ENCODE results near the gene ZNF80.
"Not testable (repeated sequence)": the region's sequence is repeated elsewhere in the genome, so short reads cannot be mapped to it uniquely, and the experiment has no call there.

The ZNF80 gene

GRCh38 chr3:114237478-114237877 is at the start of gene ZNF80:
Gene ZNF80 (minus strand): TSS chr3:114237578. CDS start chr3:114237074, 504 bp downstream.
- ATAC-seq, result not testable (repeated sequence)

GRCh38 chr3:114286266-114286665 is 48.9 kb upstream of the ZNF80 start:
- no peak for ATAC-seq

- ATAC-seq, result peak; percentile 73 to 74
Observed at GRCh38 chr3:114285648-114286230, 48.4 kb upstream of the ZNF80 start.

DNA sequence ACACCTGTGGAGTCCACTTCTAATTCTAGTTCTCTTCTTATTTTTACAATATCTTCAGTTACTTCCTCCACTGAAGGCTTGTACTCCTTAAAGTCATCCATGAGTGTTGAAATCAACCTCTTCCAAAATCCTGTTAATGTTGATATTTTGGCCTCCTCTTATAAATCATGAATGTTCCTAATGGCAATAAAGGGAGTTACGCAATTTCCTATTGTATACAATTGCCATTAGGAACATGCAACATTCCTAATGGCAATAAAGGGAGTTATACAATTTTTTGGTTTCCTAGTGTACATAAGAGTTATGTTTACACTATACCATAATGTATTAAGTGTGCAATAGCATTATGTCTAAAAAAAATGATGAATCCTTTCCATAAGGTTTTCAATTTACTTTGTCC is 47.3 kb upstream of the ZNF80 start:
- ATAC-seq, result no peak

DNA sequence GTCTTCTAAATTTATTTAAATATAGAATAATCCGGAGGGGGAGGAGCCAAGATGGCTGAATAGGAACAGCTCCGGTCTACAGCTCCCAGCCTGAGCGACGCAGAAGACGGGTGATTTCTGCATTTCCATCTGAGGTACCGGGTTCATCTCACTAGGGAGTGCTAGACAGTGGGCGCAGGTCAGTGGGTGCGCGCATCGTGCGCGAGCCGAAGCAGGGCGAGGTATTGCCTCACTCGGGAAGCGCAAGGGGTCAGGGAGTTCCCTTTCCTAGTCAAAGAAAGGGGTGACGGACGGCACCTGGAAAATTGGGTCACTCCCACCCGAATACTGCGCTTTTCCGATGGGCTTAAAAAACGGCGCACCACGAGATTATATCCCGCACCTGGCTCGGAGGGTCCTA is 39.5 kb upstream of the ZNF80 start:
- not testable (repeated sequence) for ATAC-seq

DNA sequence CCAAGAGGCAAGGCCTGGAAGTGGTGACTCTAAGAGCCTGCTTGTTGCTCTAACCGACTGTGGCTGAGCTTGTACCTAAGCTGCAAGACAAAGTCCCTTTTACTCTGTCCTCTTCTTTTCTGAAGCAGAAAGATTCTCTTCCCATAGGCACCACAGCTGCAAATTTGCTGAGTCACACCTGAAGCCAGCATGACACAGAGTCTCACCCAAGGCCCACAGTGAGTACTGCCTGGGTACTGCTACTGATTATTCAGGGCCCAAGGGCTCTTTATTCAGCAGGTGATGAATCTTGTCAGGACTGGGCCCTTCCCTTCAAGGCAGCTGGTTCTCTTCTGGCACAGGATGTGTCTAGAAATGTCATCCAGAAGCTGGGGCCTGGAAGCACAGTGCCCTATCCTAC is 37.6 kb upstream of the ZNF80 start:
- peak; percentile 78 to 82 for ATAC-seq

DNA sequence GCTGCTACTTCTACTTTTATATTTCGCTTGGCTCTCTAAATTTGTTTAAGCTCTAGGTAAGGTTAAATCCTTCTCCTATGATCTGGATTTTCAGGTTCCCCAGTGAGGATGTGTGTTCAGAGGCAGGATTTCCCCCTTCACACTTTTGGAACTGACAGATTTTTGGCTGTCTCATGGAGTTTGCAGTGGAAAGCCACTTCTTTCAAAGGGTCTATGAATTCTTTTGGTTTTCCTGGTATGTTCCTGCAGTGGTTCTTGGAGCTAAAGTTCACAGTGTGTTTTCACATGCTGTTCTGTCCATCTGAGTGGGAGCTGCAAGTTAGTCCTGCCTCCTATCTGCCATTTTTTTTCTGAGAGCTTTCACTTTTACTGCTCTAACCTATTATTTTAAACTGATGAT is 34.9 kb upstream of the ZNF80 start:
- ATAC-seq, result no peak

DNA sequence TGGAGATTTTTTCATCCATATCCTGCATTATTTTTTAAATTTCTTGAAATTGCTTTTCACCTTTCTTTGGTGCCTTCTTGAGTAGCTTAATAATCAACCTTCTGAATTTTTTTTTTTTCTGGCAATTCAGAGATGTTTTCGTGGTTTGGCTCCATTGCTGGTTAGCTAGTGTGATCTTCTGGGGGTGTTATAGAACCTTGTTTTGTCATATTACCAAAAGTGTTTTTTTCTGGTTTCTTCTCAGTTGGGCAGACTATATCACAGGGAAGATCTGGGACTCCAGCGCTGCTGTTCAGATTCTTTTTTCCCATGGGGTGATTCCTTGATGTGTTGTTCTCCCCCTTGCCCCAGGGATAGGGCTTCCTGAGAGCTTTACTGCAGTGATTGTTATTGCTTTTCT is 32.6 kb upstream of the ZNF80 start:
- no peak for ATAC-seq

DNA sequence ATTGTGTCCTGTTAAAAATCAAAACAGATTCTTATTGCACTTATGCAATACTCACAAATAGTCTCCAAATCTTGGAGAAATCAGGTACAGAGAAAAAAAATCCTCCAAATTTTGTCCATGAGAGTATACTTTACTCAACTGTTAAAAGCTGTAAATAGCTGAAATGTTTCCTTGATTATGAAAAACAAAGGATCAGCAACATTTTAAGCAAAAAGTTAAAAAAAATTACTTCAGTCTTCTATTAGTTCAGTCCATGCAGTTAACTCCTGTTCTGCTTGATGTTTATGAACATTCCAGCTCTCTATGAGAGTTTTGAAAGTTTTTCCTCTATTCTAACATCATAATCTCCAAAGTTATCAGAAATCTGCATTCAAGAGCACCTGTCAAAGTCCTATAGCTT is 22.8 kb upstream of the ZNF80 start:
- no peak for ATAC-seq

DNA sequence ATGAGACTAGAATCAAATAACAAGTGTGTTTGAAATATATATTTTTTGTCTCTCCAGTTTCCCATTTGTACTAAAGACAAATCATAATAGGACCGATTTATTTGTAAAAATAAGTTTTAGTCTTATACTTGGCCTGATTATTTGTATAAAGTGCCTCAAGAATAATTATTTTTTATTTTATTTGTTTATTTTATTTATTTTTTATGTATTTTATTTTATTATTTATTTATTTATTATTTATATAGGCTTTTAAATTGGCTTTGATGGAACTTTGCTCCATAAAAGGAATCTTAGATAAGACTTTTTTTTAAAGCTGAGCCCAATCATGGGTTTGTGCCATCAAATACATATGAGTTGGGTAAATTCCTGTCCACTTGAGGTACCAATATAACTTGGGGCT is 22.2 kb upstream of the ZNF80 start:
- no peak for ATAC-seq

GRCh38 chr3:114253505-114253904 is 16.1 kb upstream of the ZNF80 start:
- peak; percentile 24 to 38 for ATAC-seq

- peak; percentile 28 to 55 for ATAC-seq
Observed at GRCh38 chr3:114252954-114253353, 15.6 kb upstream of the ZNF80 start.

DNA sequence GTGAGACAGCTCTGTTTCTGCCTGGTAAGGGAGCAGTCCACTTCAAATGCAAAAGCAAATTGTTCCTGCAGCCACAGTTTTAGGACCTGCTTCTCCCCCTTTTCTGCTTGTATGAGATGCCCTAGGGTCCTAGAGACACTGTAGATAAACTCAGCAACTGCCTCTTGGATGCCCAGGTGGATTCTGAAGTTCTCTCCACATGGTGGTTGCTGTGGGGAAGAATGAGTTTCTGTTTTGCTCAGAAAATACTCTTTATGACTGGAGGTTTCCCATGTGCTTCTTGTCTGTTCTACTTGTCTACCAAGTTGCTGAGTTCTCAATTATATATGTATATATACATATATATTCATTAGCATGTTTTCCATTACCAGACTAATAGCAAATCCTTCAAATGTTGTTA is 5.6 kb upstream of the ZNF80 start:
- peak; percentile 83 for ATAC-seq

DNA sequence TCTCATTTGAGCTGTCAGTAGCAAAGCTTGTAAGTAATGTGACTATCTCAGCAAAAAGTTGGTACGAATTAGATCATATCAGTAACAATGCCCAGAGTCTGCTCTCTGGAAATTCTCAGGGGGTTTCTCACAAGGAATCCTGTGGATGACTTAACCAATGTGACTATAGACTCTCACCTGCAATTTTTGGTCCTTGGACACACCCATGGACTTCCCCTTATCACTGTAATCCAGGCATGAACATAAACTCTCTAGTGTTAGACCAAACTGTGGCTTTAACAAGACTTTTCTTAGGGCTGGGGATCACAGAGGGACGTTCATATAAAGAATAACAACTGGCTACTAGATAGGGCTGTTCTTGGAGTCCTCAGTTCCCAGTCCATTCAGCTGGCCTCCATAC is 3.9 kb upstream of the ZNF80 start:
- peak; percentile 46 to 50 for ATAC-seq

DNA sequence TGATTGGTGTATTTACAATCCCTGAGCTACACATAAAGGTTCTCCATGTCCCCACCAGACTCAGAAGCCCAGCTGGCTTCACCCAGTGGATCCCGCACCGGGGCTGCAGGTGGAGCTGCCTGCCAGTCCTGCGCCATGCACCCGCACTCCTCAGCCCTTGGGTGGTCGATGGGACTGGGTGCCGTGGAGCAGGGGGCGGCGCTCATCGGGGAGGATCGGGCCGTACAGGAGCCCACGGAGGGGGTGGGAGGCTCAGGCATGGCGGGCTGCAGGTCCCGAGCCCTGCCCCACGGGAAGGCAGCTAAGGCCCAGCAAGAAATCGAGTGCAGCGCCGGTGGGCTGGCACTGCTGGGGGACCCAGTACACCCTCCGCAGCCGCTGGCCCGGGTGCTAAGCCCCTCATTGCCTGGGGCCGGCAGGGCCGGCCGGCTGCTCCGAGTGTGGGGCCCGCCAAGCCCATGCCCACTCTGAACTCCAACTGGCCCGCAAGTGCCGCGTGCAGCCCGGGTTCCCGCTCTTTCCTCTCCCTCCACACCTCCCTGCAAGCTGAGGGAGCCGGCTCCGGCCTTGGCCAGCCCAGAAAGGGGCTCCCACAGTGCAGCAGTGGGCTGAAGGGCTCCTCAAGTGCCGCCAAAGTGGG is 888 bp upstream of the ZNF80 start:
- not testable (repeated sequence) for ATAC-seq

DNA sequence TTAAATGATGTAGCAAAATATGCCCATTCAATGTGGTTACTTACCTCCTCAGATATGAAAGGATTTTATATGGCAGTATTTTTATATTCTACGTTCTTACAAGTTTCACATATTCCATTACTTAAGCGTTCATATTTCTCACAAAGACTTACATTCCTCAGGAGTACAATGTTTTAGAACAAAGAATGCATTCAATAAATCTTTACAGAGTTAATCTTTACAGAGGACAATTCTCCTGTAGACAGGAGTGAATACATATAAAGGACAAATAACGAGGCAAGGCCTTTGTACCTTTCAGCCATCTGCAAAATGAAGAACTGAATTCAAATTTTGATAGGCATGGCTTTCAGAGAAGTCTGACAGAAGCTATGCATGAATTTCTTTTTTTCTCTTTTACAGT is 1.9 kb downstream of the ZNF80 start:
- no peak for ATAC-seq

DNA sequence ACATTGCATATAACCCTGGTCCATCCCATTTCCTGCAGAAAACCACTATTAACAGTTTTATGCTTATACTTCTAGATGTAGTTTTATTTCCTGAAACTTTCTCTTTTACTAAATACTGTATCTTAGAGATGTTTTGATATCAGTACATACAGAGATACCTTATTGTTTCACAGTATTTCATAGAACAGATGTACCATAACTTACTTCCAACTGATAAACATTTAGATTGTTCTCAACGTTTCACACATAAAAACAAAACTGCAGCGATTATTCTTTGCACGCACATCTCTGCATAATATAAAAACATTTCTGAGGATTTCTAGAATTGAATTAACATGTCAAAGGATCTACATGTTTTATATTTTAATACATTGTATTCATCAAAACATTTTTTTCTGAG is 2.6 kb downstream of the ZNF80 start:
- peak; percentile 39 to 45 for ATAC-seq

DNA sequence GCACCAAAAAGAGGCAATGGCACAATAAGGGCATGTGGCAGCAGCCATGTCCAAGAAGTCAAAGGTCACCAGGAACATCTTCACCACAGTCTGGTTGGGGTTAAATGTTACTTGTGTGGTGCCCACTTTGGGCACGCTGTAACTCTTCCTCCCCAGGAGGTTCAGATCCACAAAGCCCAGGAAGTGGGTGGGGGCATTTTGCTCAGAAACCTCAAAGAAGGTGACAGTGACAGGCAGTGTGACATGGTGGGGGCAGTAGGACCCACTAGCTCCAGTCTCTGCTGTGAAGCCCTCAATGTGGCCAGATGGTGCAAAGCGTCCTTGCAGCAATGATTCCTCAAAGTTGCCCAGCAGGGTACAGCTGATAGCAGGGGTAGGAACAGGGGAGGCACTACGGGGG is 5.8 kb downstream of the ZNF80 start:
- ATAC-seq, result peak; percentile 64 to 66

- ATAC-seq, result no peak
Observed at GRCh38 chr3:114227076-114227475, 10.3 kb downstream of the ZNF80 start.

DNA sequence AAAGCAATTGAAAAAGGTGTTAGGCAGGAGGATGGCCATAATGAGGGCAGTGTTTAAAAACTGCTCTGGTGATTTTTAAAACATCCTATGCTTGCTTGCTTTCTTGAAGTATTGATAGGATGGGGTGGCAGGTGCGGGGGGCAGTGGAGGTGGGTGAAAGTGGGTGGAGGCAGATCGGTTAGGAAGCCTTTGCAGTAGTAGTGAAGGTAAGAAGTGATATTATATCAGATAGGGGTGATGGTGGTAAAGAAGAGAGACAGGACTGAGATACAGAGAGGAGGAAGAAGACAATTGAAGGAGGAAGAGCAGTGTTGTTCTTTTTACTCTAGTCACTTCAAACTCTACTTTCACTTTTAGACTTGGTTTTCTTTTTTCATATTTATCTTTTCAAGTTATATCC is 11.1 kb downstream of the ZNF80 start:
- ATAC-seq, result no peak

DNA sequence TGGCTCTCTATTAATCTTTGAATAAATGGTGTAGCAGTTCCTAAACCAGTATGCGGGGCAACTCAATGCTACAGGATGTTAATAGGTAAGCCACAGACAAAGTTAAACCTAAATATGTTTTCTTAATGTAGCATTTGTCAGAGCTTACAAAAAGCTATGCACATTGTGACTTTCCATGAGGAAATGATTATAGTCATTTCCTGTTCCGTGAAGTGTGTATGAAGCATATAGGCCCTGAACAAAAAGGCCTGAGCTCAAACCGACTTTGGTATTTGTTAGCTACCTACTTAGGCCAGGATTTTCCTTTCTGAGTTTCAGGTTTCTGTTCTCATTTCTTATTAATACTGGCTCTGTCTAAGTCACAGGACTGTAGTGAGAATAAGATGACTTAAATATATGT is 14.2 kb downstream of the ZNF80 start:
- ATAC-seq, result peak; percentile 71

DNA sequence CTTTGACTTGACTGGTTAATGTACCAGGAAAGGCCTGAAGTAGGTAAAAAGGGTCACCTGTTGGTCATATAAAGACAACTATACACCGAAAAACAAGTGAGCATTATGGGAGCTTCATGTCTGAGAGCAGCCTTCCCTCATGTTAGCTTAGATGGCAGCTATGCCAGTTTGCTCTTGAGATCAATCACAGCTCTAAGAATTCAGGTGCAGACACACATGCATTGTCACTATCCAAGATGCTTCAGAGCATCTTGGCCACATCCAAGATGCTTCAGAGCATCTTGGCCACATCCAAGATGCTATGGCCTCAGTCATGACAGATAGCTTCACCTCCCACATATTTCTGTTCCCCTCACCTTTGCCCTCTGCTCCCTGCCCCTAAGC is 15.5 kb downstream of the ZNF80 start:
- peak in 1 of 2 donors; percentile 2 for ATAC-seq

GRCh38 chr3:114221165-114221880 is 16.1 kb downstream of the ZNF80 start:
- peak; percentile 19 to 27 for ATAC-seq

- no peak for ATAC-seq
Observed at GRCh38 chr3:114219741-114220140, 17.6 kb downstream of the ZNF80 start.
